ENCODE results near the gene PIGW.

DNA sequence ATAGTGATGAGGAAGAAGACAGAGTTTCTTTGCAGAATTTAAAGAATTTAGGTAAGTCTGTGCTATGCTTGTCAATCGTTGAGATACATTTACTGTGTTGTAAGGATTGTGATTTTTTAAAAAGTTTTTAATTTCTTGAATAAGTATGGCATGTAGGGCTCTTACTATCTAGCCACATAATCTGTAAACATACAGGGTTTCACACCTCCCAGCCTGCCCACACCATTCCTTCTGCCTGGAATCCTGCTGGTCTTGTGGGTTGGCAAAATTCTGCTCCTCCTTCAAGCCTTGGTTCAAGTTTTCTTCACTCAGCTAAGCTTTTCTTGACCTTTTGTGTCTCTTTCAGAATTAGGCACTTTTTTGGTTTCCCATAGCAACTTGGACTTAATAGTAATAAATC, 40.8 kb upstream of the PIGW start:
- TF ChIP-seq EZH2 (optimal IDR thresholded peaks at IDR 0.05; ENCODE audit: low read depth, low read length) (no peak), EZH2phosphoT487 (IDR thresholded peaks at IDR 0.05; ENCODE audit: low read length) (no peak)
- TF ChIP-seq, protein P1, sequence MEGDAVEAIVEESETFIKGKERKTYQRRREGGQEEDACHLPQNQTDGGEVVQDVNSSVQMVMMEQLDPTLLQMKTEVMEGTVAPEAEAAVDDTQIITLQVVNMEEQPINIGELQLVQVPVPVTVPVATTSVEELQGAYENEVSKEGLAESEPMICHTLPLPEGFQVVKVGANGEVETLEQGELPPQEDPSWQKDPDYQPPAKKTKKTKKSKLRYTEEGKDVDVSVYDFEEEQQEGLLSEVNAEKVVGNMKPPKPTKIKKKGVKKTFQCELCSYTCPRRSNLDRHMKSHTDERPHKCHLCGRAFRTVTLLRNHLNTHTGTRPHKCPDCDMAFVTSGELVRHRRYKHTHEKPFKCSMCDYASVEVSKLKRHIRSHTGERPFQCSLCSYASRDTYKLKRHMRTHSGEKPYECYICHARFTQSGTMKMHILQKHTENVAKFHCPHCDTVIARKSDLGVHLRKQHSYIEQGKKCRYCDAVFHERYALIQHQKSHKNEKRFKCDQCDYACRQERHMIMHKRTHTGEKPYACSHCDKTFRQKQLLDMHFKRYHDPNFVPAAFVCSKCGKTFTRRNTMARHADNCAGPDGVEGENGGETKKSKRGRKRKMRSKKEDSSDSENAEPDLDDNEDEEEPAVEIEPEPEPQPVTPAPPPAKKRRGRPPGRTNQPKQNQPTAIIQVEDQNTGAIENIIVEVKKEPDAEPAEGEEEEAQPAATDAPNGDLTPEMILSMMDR (IDR thresholded peaks at IDR 0.05; ENCODE audit: low read length): no peak
